ENCODE results near the gene FKBP1A. TPM values are rescaled to one million over a fixed set of nuclear protein-coding genes. Genes with fewer than 3 reads are reported as not detected.

The FKBP1A gene
- total and polyA plus RNA-seq, 9 of the 15 experiments (the other 6 are each of a cell fraction or from before 2014, with no cell fraction given): 48.8 to 502 (median 89.6) TPM

GRCh38 chr20:1328680-1329330, 64.0 kb downstream of the FKBP1A start, which contains the start of gene SDCBP2:
Gene SDCBP2, minus strand, starts transcription at chr20:1329139. Its CDS starts 8,723 bp downstream, at chr20:1320416.
- peaks cover 16 to 36% of the 10 kb centered on the region in 2 experiments; a peak in 4 of 5 replicates for H3K4me1 ChIP-seq (replicated peaks in 1 of 2; ENCODE audit: control insufficient read depth in 2 of 2, insufficient read depth in 2 of 2, low read length in 2 of 2)
- H3K79me2 ChIP-seq (ENCODE audit: control insufficient read depth, insufficient read depth, low read length): peaks cover 44% of the 10 kb centered on the region
- no peaks in the 10 kb centered on the region for H3K9me1 ChIP-seq (ENCODE audit: control insufficient read depth, insufficient read depth, low read length)
- peaks cover 14% of the 10 kb centered on the region; the same call in 2 of the 3 replicates for H3K36me3 ChIP-seq (ENCODE audit: control insufficient read depth, insufficient read depth, low read length)
- in situ Hi-C loops (cut with MboI) (no loop called here), intact Hi-C loops (cut with micrococcal nuclease) (loop anchor here (5.0 to 10.0 kb wide), 2 partner anchors 63 to 136 kb away; partner anchors contain the start of genes FKBP1A and NSFL1C)
- H3K4me3 ChIP-seq: no peak within 1 kb of the TSS
- no peaks in the 10 kb centered on the region for H3K9me3 ChIP-seq (replicated peaks; ENCODE audit: control insufficient read depth, insufficient read depth, low read depth, low read length)
- TF ChIP-seq RBFOX2 (IDR thresholded peaks at IDR 0.05; ENCODE audit: low read depth, low read length) (0 out of 2 replicates have a peak, but pooled peaks have one; percentile 26), YY1 (IDR thresholded peaks at IDR 0.05; ENCODE audit: borderline replicate concordance in 1 of 3, control insufficient read depth in 1 of 3, extremely low read depth in 1 of 3, insufficient read depth in 3 of 3, insufficient read length in 1 of 3, insufficient replicate concordance in 2 of 3, low read depth in 1 of 3, low read length in 2 of 3) (no peak)
- no peak within 1 kb of the TSS for H2AFZ ChIP-seq (ENCODE audit: low read depth, low read length)
- no peak for ATAC-seq
- POLR2A ChIA-PET: interaction anchor here (1.7 kb wide), 1 partner anchor 11 kb away, joined by 6 read pairs; no protein-coding TSS in a partner anchor
- H3K4me2 ChIP-seq (ENCODE audit: insufficient read depth, low read length): no peak within 1 kb of the TSS
- DNase-seq (ENCODE audit: extremely low read depth in 1 of 4, low spot score in 3 of 4): no peak
- peak within 1 kb of the TSS in 1 of 2 experiments; percentile 87; a peak in 2 of 4 replicates for H3K9ac ChIP-seq (ENCODE audit: insufficient read depth in 1 of 2, low read depth in 2 of 2, low read length in 2 of 2)
- BruUV-seq (replicated peaks): no TSS peak
- H3K27me3 ChIP-seq (ENCODE audit: control insufficient read depth in 2 of 2, insufficient read depth in 2 of 2, low read length in 2 of 2): no peaks in the 10 kb centered on the region
- CTCF ChIA-PET (ENCODE audit: low intra/inter-chr PET ratio): no interaction called here
- peaks cover 11% of the 10 kb centered on the region; the same call in 1 of the 2 replicates for H4K20me1 ChIP-seq (replicated peaks; ENCODE audit: control insufficient read depth, insufficient read depth, low read length)
- WGBS (ENCODE audit: insufficient coverage, low coverage, missing lambda C conversion rate): 74% methylated on average over 5 of the region's 8 CpGs
- FAIRE-seq: no peak
- H3K27ac ChIP-seq (ENCODE audit: extremely low read depth, low read depth, low read length): no peak within 1 kb of the TSS; the same call in 2 of the 3 replicates

Data from K562 (cell line).